GM23338 (cell line): ENCODE data around the gene SEMA6D. TPM values are rescaled to one million over a fixed set of nuclear protein-coding genes. Genes with fewer than 3 reads are reported as not detected.

ENCODE experiments used
- ATAC-seq: fragments of 200-7000 bp; cut with Tn5 transposase; 3 replicates; pipeline ENCODE4 v1.9.1; 2020
- DNase-seq: peaks from one replicate; pipeline ENCODE4 v3.0.0-alpha.2; 2015; ENCODE audit warnings: low spot score
- H2AFZ ChIP-seq: fragments of 200-600 bp; sonication (generic); 2 replicates; pipeline ENCODE4 v1.8.0; 2016; ENCODE audit warnings: antibody characterized with exemption, mild to moderate bottlenecking, moderate library complexity
- H3F3A ChIP-seq: fragments of 200-600 bp; sonication (generic); replicated peaks from 2 replicates; pipeline ENCODE4 v1.8.0; 2017; ENCODE audit warnings: antibody characterized with exemption, mixed run types, low read depth
- H3K27ac ChIP-seq: fragments of 200-600 bp; sonication (generic); 2 replicates; pipeline ENCODE4 v1.6.1; 2016; ENCODE audit warnings: low read depth
- H3K27me3 ChIP-seq: fragments of 200-600 bp; sonication (generic); 2 replicates; pipeline ENCODE4 v1.8.0; 2016; ENCODE audit warnings: mild to moderate bottlenecking, mixed run types, moderate library complexity; ENCODE audit not compliant: insufficient read depth
- H3K36me3 ChIP-seq: fragments of 200-600 bp; sonication (generic); 2 replicates; pipeline ENCODE4 v1.8.0; 2016; ENCODE audit warnings: mild to moderate bottlenecking; ENCODE audit not compliant: insufficient read depth
- H3K4me1 ChIP-seq: fragments of 200-600 bp; sonication (generic); 2 replicates; pipeline ENCODE4 v1.8.0; 2016; ENCODE audit warnings: mild to moderate bottlenecking, moderate library complexity; ENCODE audit not compliant: insufficient read depth
- H3K4me2 ChIP-seq: fragments of 200-600 bp; sonication (generic); 2 replicates; pipeline ENCODE4 v1.7.1; 2017; ENCODE audit warnings: mixed run types
- H3K4me3 ChIP-seq: fragments of 200-600 bp; sonication (generic); 2 replicates; pipeline ENCODE4 v1.6.1; 2016; ENCODE audit warnings: mixed run types
- H3K79me2 ChIP-seq: fragments of 200-600 bp; sonication (generic); replicated peaks from 2 replicates; pipeline ENCODE4 v1.8.0; 2017; ENCODE audit warnings: mild to moderate bottlenecking; ENCODE audit not compliant: insufficient read depth
- H3K9me2 ChIP-seq: fragments of 200-600 bp; sonication (generic); 2 replicates; pipeline ENCODE4 v1.8.0; 2017; ENCODE audit not compliant: insufficient read depth
- H4K20me1 ChIP-seq: fragments of 200-600 bp; sonication (generic); replicated peaks from 2 replicates; pipeline ENCODE4 v1.8.0; 2017; ENCODE audit warnings: mild to moderate bottlenecking; ENCODE audit not compliant: insufficient read depth
- H3K27ac Mint-ChIP-seq: 2 replicates; pipeline ENCODE4 v1.8.0; 2020; ENCODE audit warnings: inconsistent platforms, mild to moderate bottlenecking, moderate library complexity, mixed read lengths
- H3K27me3 Mint-ChIP-seq: 3 replicates; pipeline ENCODE4 v1.8.0; 2022; ENCODE audit warnings: low read depth, mild to moderate bottlenecking, moderate library complexity, mixed read lengths, inconsistent platforms; ENCODE audit not compliant: insufficient read depth, poor library complexity
- H3K36me3 Mint-ChIP-seq: 3 replicates; pipeline ENCODE4 v1.8.0; 2021; ENCODE audit warnings: low read depth, mild to moderate bottlenecking, inconsistent platforms, moderate library complexity, mixed read lengths
- H3K4me1 Mint-ChIP-seq: 3 replicates; pipeline ENCODE4 v1.8.0; 2020; ENCODE audit warnings: mild to moderate bottlenecking, inconsistent platforms, mixed read lengths
- H3K4me3 Mint-ChIP-seq: 3 replicates; pipeline ENCODE4 v1.8.0; 2021; ENCODE audit warnings: moderate library complexity, mild to moderate bottlenecking, inconsistent platforms, mixed read lengths
- H3K9me3 Mint-ChIP-seq: 3 replicates; pipeline ENCODE4 v1.8.0; 2020; ENCODE audit warnings: moderate library complexity, mild to moderate bottlenecking, inconsistent platforms, mixed read lengths
- CTCF ChIP-seq, 2 experiments: fragments of 200-600 bp in 1 of 2; sonication (generic) in 1 of 2; conservative IDR thresholded peaks; 2 replicates each; pipeline versions ENCODE4 v1.5.1 to v1.6.1; 2016 to 2017; ENCODE audit warnings: antibody characterized with exemption in 2 of 2, low read depth in 2 of 2, mild to moderate bottlenecking in 2 of 2, moderate library complexity in 1 of 2
- ETS1 ChIP-seq: IDR thresholded peaks from 2 replicates; pipeline ENCODE4 v1.6.1; 2016; ENCODE audit warnings: antibody characterized with exemption
- EZH2 ChIP-seq: fragments of 200-600 bp; sonication (generic); IDR thresholded peaks from one replicate; pipeline ENCODE4 v1.8.0; 2017; ENCODE audit warnings: antibody characterized with exemption, mild to moderate bottlenecking, low read depth; ENCODE audit not compliant: unreplicated experiment
- EZH2phosphoT487 ChIP-seq: fragments of 200-600 bp; sonication (generic); IDR thresholded peaks from one replicate; pipeline ENCODE4 v1.8.1; 2018; ENCODE audit warnings: antibody characterized with exemption; ENCODE audit not compliant: unreplicated experiment
- JUNB ChIP-seq: IDR thresholded peaks from one replicate; pipeline ENCODE4 v1.6.1; 2016; ENCODE audit warnings: antibody characterized with exemption; ENCODE audit not compliant: unreplicated experiment
- NANOG ChIP-seq: IDR thresholded peaks from 2 replicates; pipeline ENCODE4 v1.6.1; 2016; ENCODE audit warnings: antibody characterized with exemption, borderline replicate concordance
- POLR2AphosphoS5 ChIP-seq: IDR thresholded peaks from 2 replicates; pipeline ENCODE4 v1.6.1; 2016; ENCODE audit warnings: antibody characterized with exemption, low read depth
- REST ChIP-seq: IDR thresholded peaks from one replicate; pipeline ENCODE4 v1.6.1; 2018; ENCODE audit warnings: antibody characterized with exemption; ENCODE audit not compliant: unreplicated experiment
- STAT1 ChIP-seq: IDR thresholded peaks from one replicate; pipeline ENCODE4 v1.6.1; 2016; ENCODE audit warnings: antibody characterized with exemption; ENCODE audit not compliant: unreplicated experiment
- ZNF114 ChIP-seq: fragments of 250-450 bp; sonication (Bioruptor Pico); IDR thresholded peaks from 2 replicates; pipeline ENCODE4 v1.5.0; 2020; ENCODE audit warnings: mild to moderate bottlenecking, moderate library complexity
- ZNF331 ChIP-seq: fragments of 250-450 bp; sonication (Bioruptor Pico); IDR thresholded peaks from 2 replicates; pipeline ENCODE4 v1.5.0; 2020; ENCODE audit warnings: low read depth, mild to moderate bottlenecking, moderate library complexity
- ZNF462 ChIP-seq: fragments of 250-450 bp; sonication (Bioruptor Pico); IDR thresholded peaks from 2 replicates; pipeline ENCODE4 v1.5.0; 2020; ENCODE audit warnings: mild to moderate bottlenecking, moderate library complexity
- polyA plus RNA-seq: library from polyadenylated mRNA; unstranded; fragments of >200 nt; fragmentation: Nextera tagmentation; extraction: Ambion mirVana; gene quantifications from 2 replicates; pipeline ENCODE4 v1.2.1, GENCODE V29; 2016
- total RNA-seq: library from RNA; depleted of rRNA; stranded (reverse); fragments of >200 nt; shearing (Covaris generic); gene quantifications from 2 replicates; pipeline ENCODE4 v1.2.3, GENCODE V29; 2014

Gene SEMA6D
- total and polyA plus RNA-seq, 2 experiments from 2014 or later: 0.37 to 0.97 TPM

- H2AFZ ChIP-seq: no peak overlapping the region
- peaks cover 28% of the 10 kb centered on the region for H3K4me1 Mint-ChIP-seq
- ATAC-seq (peak; percentile 66), DNase-seq (no peak)
- no peaks in the 10 kb centered on the region for H3K36me3 ChIP-seq
- H3F3A ChIP-seq: no peaks in the 10 kb centered on the region
- H3K27me3 ChIP-seq: peaks cover 11% of the 10 kb centered on the region; the same call in 1 of the 2 replicates
- no peak overlapping the region for H3K4me3 Mint-ChIP-seq
- no peaks in the 10 kb centered on the region; the same call in 1 of the 2 replicates for H3K79me2 ChIP-seq
- H3K4me2 ChIP-seq: peak overlapping the region; percentile 16
- peaks cover 2% of the 10 kb centered on the region; the same call in 2 of the 3 replicates for H3K9me3 Mint-ChIP-seq
- peaks cover 11% of the 10 kb centered on the region for H3K27me3 Mint-ChIP-seq
- peaks cover 26% of the 10 kb centered on the region for H3K4me1 ChIP-seq
- H3K27ac ChIP-seq: no peak overlapping the region
- H3K4me3 ChIP-seq: no peak overlapping the region
- H3K9me2 ChIP-seq: no peaks in the 10 kb centered on the region
- H3K36me3 Mint-ChIP-seq: no peaks in the 10 kb centered on the region; the same call in 2 of the 3 replicates
- no peak overlapping the region for H3K27ac Mint-ChIP-seq
- TF ChIP-seq EZH2: no peak
- no peak for TF ChIP-seq REST
- TF ChIP-seq POLR2AphosphoS5: no peak
- no peak for TF ChIP-seq NANOG
- TF ChIP-seq STAT1: no peak
- no peak for TF ChIP-seq ZNF114 (CRISPR knock-in tag)
- no peak for TF ChIP-seq ETS1
- TF ChIP-seq ZNF462: no peak
- no peak for TF ChIP-seq JUNB
- TF ChIP-seq EZH2phosphoT487: no peak
- no peak for TF ChIP-seq CTCF (conservative IDR thresholded peaks at IDR 0.05; ENCODE audit: low read depth in 2 of 2)
- no peak for TF ChIP-seq ZNF331 (CRISPR knock-in tag)
- no peaks in the 10 kb centered on the region for H4K20me1 ChIP-seq
These were observed 19.0 kb downstream of the SEMA6D start for GRCh38 chr15:47736143-47736786.
